ENCODE measurements around the gene KCNN1.
"Not testable (repeated sequence)": the region's sequence is repeated elsewhere in the genome, so short reads cannot be mapped to it uniquely, and the experiment has no call there.

Gene KCNN1

GRCh38 chr19:17975032-17975431 lies 8.1 kb downstream of the KCNN1 start:
- no peak for DNase-seq (ENCODE audit: low spot score in 2 of 2)
- Mint-ChIP-seq H3K36me3 (peaks cover 4% of the 10 kb centered on the region), H3K27ac (no peak overlapping the region), H3K4me3 (no peak overlapping the region), H3K4me1 (no peaks in the 10 kb centered on the region), H3K9me3 (no peaks in the 10 kb centered on the region)
- no peak for ATAC-seq

DNA sequence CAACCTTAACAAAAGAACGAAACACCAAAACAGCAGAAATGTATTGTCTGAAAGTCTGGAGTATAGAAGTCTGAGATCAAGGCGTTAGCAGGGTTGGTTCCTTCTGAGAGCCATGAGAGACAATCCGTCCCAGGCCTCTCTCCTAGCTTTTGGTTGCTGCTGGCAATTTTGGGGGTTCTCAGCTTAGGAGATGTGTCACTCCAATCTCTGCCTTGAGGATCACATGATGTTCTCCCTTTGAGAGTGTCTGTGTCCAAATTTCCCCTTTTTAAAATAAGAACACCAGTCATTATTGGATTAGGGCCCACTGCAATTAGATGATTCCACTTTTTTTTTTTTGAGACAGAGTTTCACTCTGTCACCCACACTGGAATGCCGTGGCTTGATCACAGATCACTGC lies 10.1 kb downstream of the KCNN1 start:
- Mint-ChIP-seq H3K9me3 (no peaks in the 10 kb centered on the region), H3K36me3 (peaks cover 4% of the 10 kb centered on the region), H3K4me3 (no peak overlapping the region), H3K27ac (no peak overlapping the region), H3K4me1 (no peaks in the 10 kb centered on the region)
- ATAC-seq (no peak), DNase-seq (ENCODE audit: low spot score in 2 of 2) (no peak)

DNA sequence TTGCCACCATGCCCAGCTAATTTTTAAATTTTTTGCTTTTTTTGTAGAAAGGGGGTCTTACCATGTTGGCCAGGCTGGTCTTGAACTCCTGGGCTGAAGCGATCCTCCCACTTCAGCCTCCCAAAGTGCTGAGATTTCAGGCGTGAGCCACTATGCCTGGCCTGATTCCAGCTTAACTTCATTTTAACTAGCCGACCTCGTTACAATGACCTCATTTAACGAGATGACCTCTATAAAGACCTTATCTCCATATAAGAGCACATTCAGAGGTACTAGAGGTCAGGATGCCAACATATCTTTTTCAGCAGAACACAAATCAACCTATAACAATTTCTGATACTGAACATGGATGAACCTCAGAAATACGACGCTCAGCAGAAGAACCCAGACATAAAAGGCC lies 10.6 kb downstream of the KCNN1 start:
- Mint-ChIP-seq H3K4me3 (no peak overlapping the region), H3K27ac (no peak overlapping the region), H3K4me1 (no peaks in the 10 kb centered on the region), H3K9me3 (no peaks in the 10 kb centered on the region), H3K36me3 (peaks cover 4% of the 10 kb centered on the region)
- ATAC-seq, result no peak
- no peak for DNase-seq (ENCODE audit: low spot score in 2 of 2)

DNA sequence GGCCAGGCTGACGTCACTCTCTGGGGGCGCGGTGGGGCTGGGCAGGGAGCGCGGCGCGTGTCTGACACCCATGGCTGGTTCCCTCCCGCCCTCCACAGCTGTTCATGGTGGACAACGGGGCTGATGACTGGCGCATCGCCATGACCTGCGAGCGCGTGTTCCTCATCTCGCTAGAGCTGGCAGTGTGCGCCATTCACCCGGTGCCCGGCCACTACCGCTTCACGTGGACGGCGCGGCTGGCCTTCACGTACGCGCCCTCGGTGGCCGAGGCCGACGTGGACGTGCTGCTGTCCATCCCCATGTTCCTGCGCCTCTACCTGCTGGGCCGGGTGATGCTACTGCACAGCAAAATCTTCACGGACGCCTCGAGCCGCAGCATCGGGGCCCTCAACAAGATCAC lies 14.7 kb downstream of the KCNN1 start:
- Mint-ChIP-seq H3K9me3 (no peaks in the 10 kb centered on the region), H3K27ac (no peak overlapping the region), H3K4me1 (peaks cover 6% of the 10 kb centered on the region), H3K36me3 (no peaks in the 10 kb centered on the region), H3K4me3 (no peak overlapping the region)
- ATAC-seq (no peak), DNase-seq (ENCODE audit: low spot score in 2 of 2) (no peak)

GRCh38 chr19:17982430-17982829 lies 15.5 kb downstream of the KCNN1 start:
- Mint-ChIP-seq H3K4me3 (no peak overlapping the region), H3K9me3 (no peaks in the 10 kb centered on the region), H3K4me1 (peaks cover 6% of the 10 kb centered on the region), H3K36me3 (no peaks in the 10 kb centered on the region), H3K27ac (no peak overlapping the region)
- no peak for ATAC-seq
- DNase-seq (ENCODE audit: low spot score in 2 of 2), result no peak

GRCh38 chr19:17985037-17985818 lies 18.3 kb downstream of the KCNN1 start:
- H3K4me1 Mint-ChIP-seq, result peaks cover 6% of the 10 kb centered on the region
- DNase-seq (ENCODE audit: low spot score in 2 of 2) (no peak), ATAC-seq (peak; percentile 13)
- H3K36me3 Mint-ChIP-seq, result no peaks in the 10 kb centered on the region
- peak overlapping the region; percentile 62 for H3K27ac Mint-ChIP-seq
- no peak overlapping the region for H3K4me3 Mint-ChIP-seq
- H3K9me3 Mint-ChIP-seq, result no peaks in the 10 kb centered on the region

- not testable (repeated sequence) for ATAC-seq; H3K36me3 Mint-ChIP-seq; H3K4me1 Mint-ChIP-seq; DNase-seq (ENCODE audit: low spot score in 2 of 2); H3K4me3 Mint-ChIP-seq; H3K27ac Mint-ChIP-seq; H3K9me3 Mint-ChIP-seq
These were observed 19.7 kb downstream of the KCNN1 start for GRCh38 chr19:17986569-17986968.

- Mint-ChIP-seq H3K4me3 (no peak overlapping the region), H3K4me1 (peaks cover 6% of the 10 kb centered on the region), H3K27ac (no peak overlapping the region), H3K36me3 (no peaks in the 10 kb centered on the region), H3K9me3 (no peaks in the 10 kb centered on the region)
- DNase-seq (ENCODE audit: low spot score in 2 of 2), result no peak
- ATAC-seq, result no peak
These were observed 21.3 kb downstream of the KCNN1 start for GRCh38 chr19:17988161-17988560.

- no peaks in the 10 kb centered on the region for H3K9me3 Mint-ChIP-seq
- H3K4me3 Mint-ChIP-seq, result no peak overlapping the region
- no peak overlapping the region for H3K27ac Mint-ChIP-seq
- H3K36me3 Mint-ChIP-seq, result no peaks in the 10 kb centered on the region
- ATAC-seq (no peak), DNase-seq (ENCODE audit: low spot score in 2 of 2) (no peak)
- H3K4me1 Mint-ChIP-seq, result peaks cover 6% of the 10 kb centered on the region
These were observed 22.7 kb downstream of the KCNN1 start for GRCh38 chr19:17989425-17990094.

DNA sequence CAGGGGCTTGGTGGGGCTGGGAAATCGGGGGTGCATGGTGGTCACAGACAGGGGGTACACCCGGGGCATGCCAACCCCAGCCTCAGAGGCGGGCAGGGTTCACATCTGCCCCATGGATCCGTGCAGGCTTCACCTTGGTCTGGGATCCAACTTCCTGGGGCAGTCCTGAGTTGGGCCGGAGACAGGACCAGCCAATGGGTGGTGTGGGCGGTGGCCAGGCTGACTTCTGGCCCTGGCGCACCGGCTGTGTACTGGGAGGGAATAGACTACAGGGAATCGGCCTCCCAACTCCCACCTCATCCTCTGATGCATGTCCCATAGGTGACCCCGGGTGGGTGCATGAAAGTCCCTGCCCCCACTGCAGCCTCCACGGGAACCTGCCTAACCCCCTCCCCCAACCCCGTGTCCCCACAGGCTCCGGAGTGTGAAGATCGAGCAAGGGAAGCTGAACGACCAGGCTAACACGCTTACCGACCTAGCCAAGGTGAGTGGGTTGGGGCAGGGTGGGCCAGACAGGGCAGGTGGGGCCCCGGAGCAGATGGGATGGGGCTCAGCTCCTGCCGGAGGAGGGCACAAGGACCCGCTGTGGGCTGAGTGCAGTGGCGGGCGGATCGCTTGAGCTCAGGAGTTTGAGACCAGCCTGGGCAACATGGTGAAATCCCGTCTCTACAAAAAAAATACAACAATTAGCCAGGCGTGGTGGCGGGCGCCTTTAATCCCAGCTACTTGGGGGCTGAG lies 26.3 kb downstream of the KCNN1 start:
- ATAC-seq (no peak), DNase-seq (ENCODE audit: low spot score in 2 of 2) (no peak)
- Mint-ChIP-seq H3K36me3 (peaks cover 5% of the 10 kb centered on the region), H3K27ac (no peak overlapping the region), H3K4me3 (no peak overlapping the region), H3K4me1 (peaks cover 7% of the 10 kb centered on the region), H3K9me3 (no peaks in the 10 kb centered on the region)

DNA sequence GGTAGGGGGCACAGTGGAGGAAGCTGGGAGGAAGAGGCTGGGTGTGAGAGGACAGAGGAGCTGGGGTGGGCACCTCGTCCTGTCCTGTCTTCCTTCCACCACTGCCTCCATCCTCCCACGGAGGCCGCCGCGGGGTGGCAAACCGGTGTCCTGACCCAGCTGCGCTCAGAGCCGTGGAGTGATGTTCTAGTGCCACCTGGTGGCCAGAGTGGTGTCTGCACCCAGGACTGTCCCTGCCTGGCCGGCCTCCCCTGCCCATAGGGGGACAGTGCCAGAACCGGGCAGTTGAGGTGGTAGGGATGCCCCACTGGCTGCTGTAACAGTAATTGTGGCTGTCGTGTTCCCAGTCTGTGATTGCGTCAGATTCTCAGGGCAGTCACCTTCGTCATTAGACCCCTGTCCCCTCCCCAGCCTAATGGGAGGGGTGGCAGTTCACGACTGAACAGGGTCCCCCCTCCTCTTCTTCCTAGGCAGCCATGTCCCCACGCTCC lies 30.0 kb downstream of the KCNN1 start:
- peak; percentile 96 to 97 for DNase-seq (ENCODE audit: low spot score in 2 of 2)
- peaks cover 18% of the 10 kb centered on the region for H3K36me3 Mint-ChIP-seq
- ATAC-seq, result peak; percentile 64
- H3K4me3 Mint-ChIP-seq, result no peak overlapping the region
- H3K27ac Mint-ChIP-seq, result peak overlapping the region; percentile 26
- H3K9me3 Mint-ChIP-seq, result no peaks in the 10 kb centered on the region
- H3K4me1 Mint-ChIP-seq, result peaks cover 16% of the 10 kb centered on the region

DNA sequence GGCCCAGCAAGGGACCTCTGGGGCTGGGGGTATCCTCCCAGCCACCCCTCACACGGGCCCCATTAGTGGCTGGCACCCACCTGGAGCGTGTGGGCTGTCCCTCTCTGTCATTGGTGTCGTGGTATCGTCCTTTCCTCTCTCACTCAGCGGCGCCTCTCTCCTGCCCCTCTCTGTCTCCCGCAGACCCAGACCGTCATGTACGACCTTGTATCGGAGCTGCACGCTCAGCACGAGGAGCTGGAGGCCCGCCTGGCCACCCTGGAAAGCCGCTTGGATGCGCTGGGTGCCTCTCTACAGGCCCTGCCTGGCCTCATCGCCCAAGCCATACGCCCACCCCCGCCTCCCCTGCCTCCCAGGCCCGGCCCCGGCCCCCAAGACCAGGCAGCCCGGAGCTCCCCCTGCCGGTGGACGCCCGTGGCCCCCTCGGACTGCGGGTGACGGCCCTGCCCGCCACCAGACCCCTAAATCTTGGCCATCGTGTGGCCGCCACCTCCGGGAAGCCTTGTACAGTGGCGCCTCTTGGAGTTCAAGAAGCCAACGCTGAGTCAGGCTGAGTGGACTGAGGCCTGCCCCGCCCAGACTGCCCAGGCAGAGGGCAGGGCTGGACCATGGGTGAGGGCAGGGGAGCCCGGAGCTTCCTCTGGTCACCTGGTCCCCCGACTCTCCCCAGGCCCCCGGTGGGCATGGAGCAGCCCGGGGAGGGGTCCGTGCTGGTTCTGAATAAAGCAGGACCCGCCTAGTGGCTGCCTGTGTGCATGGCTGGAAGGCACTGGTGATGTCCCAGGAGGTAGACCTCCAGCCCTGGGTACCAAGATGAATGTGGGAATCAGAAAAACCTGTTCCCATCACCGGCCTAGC lies 31.3 kb downstream of the KCNN1 start:
- H3K9me3 Mint-ChIP-seq, result no peaks in the 10 kb centered on the region
- H3K36me3 Mint-ChIP-seq, result peaks cover 31% of the 10 kb centered on the region
- peak overlapping the region; percentile 92 for H3K27ac Mint-ChIP-seq
- H3K4me1 Mint-ChIP-seq, result peaks cover 16% of the 10 kb centered on the region
- no peak for DNase-seq (ENCODE audit: low spot score in 2 of 2)
- no peak overlapping the region for H3K4me3 Mint-ChIP-seq
- ATAC-seq, result no peak

GRCh38 chr19:17998827-17999150 lies 31.9 kb downstream of the KCNN1 start:
- peaks cover 16% of the 10 kb centered on the region for H3K4me1 Mint-ChIP-seq
- ATAC-seq (no peak), DNase-seq (ENCODE audit: low spot score in 2 of 2) (no peak)
- H3K36me3 Mint-ChIP-seq, result peaks cover 37% of the 10 kb centered on the region
- H3K27ac Mint-ChIP-seq, result peak overlapping the region; percentile 92
- H3K9me3 Mint-ChIP-seq, result no peaks in the 10 kb centered on the region
- peak overlapping the region; percentile 70 for H3K4me3 Mint-ChIP-seq

DNA sequence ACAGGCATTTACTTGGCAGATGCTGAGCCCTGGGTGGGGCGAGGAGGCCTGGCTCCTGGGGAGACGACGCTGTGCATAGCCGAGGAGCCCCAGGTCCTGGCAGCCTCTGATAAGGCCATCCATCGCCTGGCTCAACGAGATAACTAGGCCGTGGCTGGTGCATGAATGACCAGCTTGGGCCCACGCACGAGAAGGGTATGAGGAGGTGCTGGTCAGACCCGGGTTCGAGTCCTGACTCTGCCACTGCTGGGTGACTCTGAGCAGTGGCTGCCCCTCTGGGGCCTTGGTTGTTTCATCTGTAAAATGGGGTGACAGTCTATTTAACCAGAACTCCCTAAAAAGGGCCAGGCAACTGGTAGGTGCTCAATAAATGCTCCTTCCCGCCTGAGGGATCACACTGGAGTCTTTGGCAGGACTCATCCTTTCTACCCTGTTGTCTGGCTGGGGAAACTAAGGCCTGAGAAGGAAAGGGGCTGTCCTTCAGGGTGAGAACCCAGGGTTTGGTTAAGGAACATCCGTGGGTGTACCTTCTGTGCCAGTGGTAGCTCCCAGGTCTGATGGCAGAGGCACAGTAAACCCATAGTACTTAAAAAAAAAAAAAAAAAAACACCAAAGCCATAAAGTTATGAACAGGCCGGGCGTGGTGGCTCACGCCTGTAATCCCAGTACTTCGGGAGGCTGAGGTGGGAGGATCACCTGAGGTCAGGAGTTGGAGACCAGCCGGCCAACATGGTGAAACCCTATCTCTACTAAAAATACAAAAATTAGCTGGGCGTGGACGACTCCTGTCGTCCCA lies 33.0 kb downstream of the KCNN1 start:
- no peak for ATAC-seq
- no peaks in the 10 kb centered on the region for H3K9me3 Mint-ChIP-seq

More for the DNA sequence above, 33.0 kb downstream of the KCNN1 start:
- Mint-ChIP-seq H3K36me3 (peaks cover 48% of the 10 kb centered on the region), H3K27ac (peak overlapping the region; percentile 92), H3K4me3 (peak overlapping the region; percentile 70), H3K4me1 (peaks cover 16% of the 10 kb centered on the region)
- no peak for DNase-seq (ENCODE audit: low spot score in 2 of 2)

Measured in stimulated activated effector memory CD8-positive, alpha-beta T cell treated with anti-CD3 and anti-CD28 coated beads, Interleukin-12 subunit alpha, Interleukin-12 subunit beta, amount 100 ng/mL, for 72 hours (primary cell).